Activated T-cell treated with anti-CD3 and anti-CD28 coated beads, Interleukin-2, amount 50 U/mL, for 72 hours (primary cell): ENCODE results near the gene INAVA. TPM values are rescaled to one million over a fixed set of nuclear protein-coding genes. Genes with fewer than 3 reads are reported as not detected.

Source experiments
- ATAC-seq, 2 donors: fragments of 150-1000 bp; cut with Tn5 transposase; replicated peaks in 1 of 2; 2 replicates each; pipeline ENCODE4 v1.10.0; 2021; ENCODE audit warnings: moderate library complexity in 2 of 2, mild to moderate bottlenecking in 1 of 2
- DNase-seq, 2 donors: peaks; one replicate each; pipeline ENCODE4 v3.0.0; 2021 to 2022; ENCODE audit warnings: mixed read lengths in 1 of 2
- H3K27ac Mint-ChIP-seq: one replicate; pipeline ENCODE4 v1.8.0; 2022; ENCODE audit warnings: mild to moderate bottlenecking, moderate library complexity, mixed read lengths
- H3K27me3 Mint-ChIP-seq: one replicate; pipeline ENCODE4 v1.8.0; 2022; ENCODE audit warnings: low read depth, mixed read lengths
- H3K36me3 Mint-ChIP-seq, 2 donors: one replicate each; pipeline ENCODE4 v1.8.0; 2022; ENCODE audit warnings: mixed read lengths in 2 of 2, mild to moderate bottlenecking in 1 of 2; ENCODE audit not compliant: insufficient read depth in 2 of 2
- H3K4me1 Mint-ChIP-seq: one replicate; pipeline ENCODE4 v1.8.0; 2022; ENCODE audit warnings: low read depth, mixed read lengths
- H3K4me3 Mint-ChIP-seq, 2 donors: one replicate each; pipeline ENCODE4 v1.8.0; 2022; ENCODE audit warnings: mild to moderate bottlenecking in 2 of 2, mixed read lengths in 2 of 2, moderate library complexity in 2 of 2
- H3K9me3 Mint-ChIP-seq, 2 donors: one replicate each; pipeline ENCODE4 v1.8.0; 2022; ENCODE audit warnings: mixed read lengths in 2 of 2
- total RNA-seq, 2 donors: library from RNA; stranded (reverse); gene quantifications; one replicate each; pipeline ENCODE4 v1.2.3, GENCODE V29; 2022

The INAVA gene
- total RNA-seq, 2 donors from 2014 or later: not detected

DNA sequence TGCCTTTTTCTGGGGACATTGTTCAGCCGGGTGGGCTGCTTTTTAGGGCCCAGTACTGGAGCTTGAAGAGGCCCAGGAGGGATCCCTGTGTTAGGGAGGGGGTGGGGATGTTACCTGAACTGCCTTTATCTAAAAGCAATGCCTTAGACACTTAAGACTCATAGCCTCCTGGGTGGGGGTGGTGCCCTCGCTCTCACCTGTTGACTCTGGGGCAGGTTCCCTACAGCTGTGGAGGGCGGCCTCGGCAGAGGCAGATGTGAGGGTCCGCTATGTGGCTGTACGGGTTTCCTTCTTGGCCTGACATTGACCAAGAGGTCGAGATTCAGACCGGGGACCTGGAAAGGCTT lies 716 bp downstream of the INAVA start:
- no peaks in the 10 kb centered on the region for H3K36me3 Mint-ChIP-seq
- no peak overlapping the region for H3K4me3 Mint-ChIP-seq
- DNase-seq: no peak
- H3K27me3 Mint-ChIP-seq: peaks cover 96% of the 10 kb centered on the region
- no peak for ATAC-seq
- H3K9me3 Mint-ChIP-seq: no peaks in the 10 kb centered on the region
- peaks cover 17% of the 10 kb centered on the region for H3K4me1 Mint-ChIP-seq
- H3K27ac Mint-ChIP-seq: no peak overlapping the region

DNA sequence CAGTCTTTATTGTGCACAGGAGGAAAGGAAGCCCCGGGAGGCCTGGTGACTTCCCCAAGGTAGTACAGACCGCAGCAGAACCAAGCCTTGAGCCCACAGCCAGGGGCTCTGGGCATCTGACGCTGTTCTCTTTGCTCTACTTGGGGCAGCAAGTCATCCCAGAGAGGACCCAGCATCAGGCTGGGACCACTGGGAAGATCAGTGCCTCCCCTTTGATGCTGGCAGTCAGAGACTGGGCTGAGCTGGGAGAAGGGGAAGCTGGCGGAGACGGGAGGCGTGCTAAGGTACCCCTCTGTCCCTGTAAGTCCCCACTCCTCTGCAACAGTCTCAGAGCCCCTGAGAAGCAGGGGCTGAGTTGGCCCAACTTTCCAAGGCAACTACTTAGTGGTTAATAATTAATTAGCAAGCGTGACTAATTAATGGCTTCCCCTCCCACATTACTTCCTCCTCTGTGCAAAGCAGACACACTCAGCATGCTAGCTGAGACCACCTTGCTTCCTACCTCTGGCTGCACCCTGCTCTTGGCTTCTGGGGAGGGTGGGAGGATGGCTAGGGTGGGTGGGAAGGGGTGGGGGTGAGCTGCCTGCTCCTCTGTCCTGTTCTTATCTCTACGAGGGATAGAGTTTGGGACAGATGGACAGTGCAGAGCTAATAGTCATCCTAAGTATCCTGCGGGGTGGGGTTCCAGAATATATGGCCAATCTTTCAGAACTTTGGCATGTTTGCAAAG lies 1.3 kb downstream of the INAVA start:
- Mint-ChIP-seq H3K27ac (no peak overlapping the region), H3K27me3 (peaks cover 96% of the 10 kb centered on the region), H3K36me3 (no peaks in the 10 kb centered on the region), H3K9me3 (no peaks in the 10 kb centered on the region), H3K4me1 (peaks cover 12% of the 10 kb centered on the region), H3K4me3 (no peak overlapping the region)
- no peak for DNase-seq
- no peak for ATAC-seq

DNA sequence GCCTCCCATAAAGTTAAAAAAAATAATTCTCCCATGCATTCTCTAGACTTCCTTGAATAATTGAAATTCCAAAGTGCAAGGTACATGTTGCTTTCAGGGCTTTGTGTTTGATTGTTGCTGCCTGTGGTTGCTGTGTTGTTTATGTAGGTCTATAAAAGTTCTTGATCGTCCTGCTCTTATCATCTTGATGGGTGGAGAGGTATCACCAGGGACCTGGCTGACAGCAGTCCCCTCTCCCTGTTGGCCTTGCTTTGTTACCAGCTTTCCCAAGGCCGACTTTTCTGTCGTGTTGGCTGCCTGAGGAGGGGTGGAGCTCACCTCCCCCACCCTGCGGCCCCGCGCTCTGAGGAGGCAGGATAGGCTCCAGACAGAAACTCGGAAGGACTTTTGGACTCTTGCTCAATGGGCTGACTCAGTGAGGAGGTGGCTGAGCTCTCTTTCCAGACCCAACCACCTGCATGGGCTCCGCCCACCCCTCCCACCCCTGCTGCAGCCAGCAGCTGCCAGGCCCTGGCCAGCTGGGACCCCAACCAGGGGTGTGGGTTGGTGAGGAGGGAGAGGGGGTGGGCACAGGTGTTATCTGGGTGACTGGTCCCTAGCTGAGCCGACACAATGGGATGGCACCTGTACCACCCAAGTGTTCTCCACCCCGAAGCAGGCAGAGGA lies 2.0 kb downstream of the INAVA start:
- Mint-ChIP-seq H3K36me3 (no peaks in the 10 kb centered on the region), H3K27ac (no peak overlapping the region), H3K27me3 (peaks cover 98% of the 10 kb centered on the region), H3K9me3 (no peaks in the 10 kb centered on the region), H3K4me3 (no peak overlapping the region), H3K4me1 (peaks cover 7% of the 10 kb centered on the region)
- DNase-seq (no peak), ATAC-seq (no peak)

DNA sequence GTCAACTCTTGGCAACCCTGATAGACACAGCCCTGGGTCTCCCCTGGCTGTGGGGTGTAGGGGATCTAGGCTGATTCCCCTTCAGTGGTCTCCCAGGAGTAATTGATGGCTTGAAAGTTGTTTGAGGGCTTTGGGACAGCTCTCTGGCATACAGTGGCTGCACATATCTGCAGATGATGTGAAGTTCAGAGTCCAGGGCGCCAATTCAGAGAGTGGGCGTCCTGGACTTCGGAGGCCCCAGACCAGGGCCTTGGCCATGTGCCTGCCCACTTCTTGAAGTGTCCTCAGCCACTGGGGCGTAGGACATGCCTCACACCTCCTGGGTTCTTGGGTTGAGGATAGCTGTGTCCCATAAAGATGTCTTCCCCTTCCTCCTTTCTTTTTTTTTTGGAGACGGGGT lies 2.6 kb downstream of the INAVA start:
- H3K4me1 Mint-ChIP-seq: peaks cover under 1% of the 10 kb centered on the region
- H3K4me3 Mint-ChIP-seq: no peak overlapping the region
- no peak for ATAC-seq
- DNase-seq: no peak
- H3K36me3 Mint-ChIP-seq: no peaks in the 10 kb centered on the region
- H3K27ac Mint-ChIP-seq: no peak overlapping the region
- peaks cover 98% of the 10 kb centered on the region for H3K27me3 Mint-ChIP-seq
- H3K9me3 Mint-ChIP-seq: no peaks in the 10 kb centered on the region

DNA sequence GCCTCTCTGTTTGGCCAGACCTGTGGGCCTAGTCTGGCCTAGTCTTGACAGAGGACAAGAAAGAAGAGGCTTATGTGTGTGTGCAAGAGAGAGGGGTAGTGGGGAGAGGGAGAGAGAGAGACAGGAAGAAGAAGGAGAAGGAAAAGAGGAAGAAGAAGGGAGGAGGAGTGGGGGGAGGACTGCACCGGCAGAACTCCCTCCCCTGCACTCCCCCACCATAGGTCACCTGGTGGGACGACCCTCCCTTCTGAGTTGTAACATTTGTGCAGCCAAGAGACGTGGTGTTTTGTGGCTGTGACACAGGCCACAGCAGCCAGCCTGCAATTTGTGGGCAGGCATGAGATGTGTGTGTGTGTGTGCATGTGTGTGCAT lies 4.3 kb downstream of the INAVA start:
- ATAC-seq (no peak), DNase-seq (no peak)
- no peaks in the 10 kb centered on the region for H3K4me1 Mint-ChIP-seq
- peaks cover 92% of the 10 kb centered on the region for H3K27me3 Mint-ChIP-seq
- no peaks in the 10 kb centered on the region for H3K9me3 Mint-ChIP-seq
- no peak overlapping the region for H3K27ac Mint-ChIP-seq
- no peak overlapping the region for H3K4me3 Mint-ChIP-seq
- H3K36me3 Mint-ChIP-seq: no peaks in the 10 kb centered on the region

DNA sequence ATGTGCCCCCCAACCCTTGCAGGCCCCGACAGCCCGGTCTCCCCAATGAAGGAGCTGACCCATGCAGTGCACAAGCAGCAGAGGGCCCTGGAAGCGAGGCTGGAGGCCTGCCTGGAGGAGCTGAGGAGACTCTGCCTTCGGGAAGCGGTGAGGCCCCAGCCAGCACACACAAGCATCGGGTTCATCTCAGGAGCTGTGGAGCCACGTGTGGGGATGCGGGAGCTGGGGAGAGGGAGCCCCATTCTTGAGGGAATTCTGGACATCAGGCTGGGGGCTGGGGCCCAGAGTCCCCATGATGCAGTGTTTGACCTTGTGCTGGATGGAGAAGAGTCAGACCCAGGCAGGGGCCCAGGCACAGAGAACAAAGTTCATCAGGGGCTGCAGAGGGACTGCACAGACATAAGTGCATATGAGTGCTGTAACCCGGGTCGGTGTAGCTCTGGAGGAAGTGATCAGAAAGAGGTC lies 4.8 kb downstream of the INAVA start:
- Mint-ChIP-seq H3K36me3 (no peaks in the 10 kb centered on the region), H3K27me3 (peaks cover 87% of the 10 kb centered on the region), H3K4me3 (no peak overlapping the region), H3K27ac (no peak overlapping the region), H3K9me3 (no peaks in the 10 kb centered on the region), H3K4me1 (no peaks in the 10 kb centered on the region)
- ATAC-seq: no peak
- DNase-seq: no peak

DNA sequence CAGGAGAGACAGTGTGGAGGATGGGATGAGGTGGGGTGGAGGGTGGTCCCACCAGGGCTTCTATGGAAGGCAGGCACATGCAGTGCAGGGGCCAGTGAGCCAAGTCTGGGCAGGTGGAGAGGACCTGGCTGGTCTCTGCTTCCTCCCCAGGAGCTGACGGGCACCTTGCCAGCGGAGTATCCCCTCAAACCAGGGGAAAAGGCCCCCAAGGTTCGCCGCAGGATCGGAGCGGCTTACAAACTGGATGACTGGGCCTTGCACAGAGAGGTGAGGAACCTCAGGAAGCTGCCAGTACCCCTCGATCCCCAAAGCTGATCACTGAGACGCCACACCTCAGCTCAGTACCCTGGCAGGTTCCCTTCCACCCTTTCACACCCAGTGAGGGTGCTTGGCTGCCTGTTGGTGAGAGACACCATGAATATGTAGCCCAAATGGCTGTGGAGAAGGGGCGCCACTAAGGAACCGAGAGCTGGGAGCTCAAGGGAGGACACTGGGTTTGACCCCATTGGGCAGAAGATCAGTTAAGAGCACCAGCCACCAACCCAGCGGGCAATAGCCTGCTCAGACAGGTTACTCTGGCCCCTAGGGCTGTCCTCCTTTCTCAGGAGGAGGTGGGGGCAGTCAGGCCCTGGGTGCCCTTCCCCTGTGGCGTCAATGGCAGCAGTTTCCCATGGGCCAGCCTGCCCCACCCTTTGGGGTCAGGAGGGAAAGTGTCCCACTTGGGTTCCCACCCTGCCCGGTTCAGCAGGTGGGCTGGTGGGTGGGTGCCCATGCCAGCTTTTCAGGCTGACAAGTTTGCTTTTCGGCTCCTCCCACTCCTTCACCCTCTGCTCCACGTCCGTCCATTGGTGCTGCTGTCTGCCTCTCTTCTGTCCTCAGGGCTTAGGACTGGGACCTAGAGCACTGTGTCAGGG lies 5.5 kb downstream of the INAVA start:
- ATAC-seq: no peak
- Mint-ChIP-seq H3K9me3 (no peaks in the 10 kb centered on the region), H3K27ac (no peak overlapping the region), H3K4me3 (no peak overlapping the region), H3K27me3 (peaks cover 79% of the 10 kb centered on the region), H3K36me3 (no peaks in the 10 kb centered on the region), H3K4me1 (peaks cover 6% of the 10 kb centered on the region)
- DNase-seq: no peak

DNA sequence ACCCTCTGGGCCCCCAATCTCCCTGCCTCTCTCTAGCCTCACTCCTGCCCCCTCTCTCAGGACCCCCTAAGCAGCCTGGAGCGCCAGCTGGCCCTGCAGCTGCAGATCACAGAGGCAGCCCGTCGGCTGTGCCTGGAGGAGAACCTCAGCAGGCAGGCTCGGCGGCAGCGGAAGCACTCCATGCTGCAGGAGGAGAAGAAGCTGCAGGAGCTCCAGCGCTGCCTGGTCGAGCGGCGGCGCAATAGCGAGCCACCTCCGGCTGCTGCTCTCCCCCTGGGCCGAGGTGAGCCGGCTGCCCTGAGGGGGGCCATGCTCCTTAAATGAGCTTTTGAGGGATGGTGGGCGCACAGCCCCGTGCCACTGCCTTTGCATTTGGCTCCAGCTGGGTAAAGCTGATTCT lies 6.2 kb downstream of the INAVA start:
- H3K27ac Mint-ChIP-seq: no peak overlapping the region
- H3K9me3 Mint-ChIP-seq: no peaks in the 10 kb centered on the region
- ATAC-seq (no peak), DNase-seq (no peak)
- peaks cover 73% of the 10 kb centered on the region for H3K27me3 Mint-ChIP-seq
- no peak overlapping the region for H3K4me3 Mint-ChIP-seq
- H3K36me3 Mint-ChIP-seq: no peaks in the 10 kb centered on the region
- H3K4me1 Mint-ChIP-seq: peaks cover 12% of the 10 kb centered on the region

DNA sequence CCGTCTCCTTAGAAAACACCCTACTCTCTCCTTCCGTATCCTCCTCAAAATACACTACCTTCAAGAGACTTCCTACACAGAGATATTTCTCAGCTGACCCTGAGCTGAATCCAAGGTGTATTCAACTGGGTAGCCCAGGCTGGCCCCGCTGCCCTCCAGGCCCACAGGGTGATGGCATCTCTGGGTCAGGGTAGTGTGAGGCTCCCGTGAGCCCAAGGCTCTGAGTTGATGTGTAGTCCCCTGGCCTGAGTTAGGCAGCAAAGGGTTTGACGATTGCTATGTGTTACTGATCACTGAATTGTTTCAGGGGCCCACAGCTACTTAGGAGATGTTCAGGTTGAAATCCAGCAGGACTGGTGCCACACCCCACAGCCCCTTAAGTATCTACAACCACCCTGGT lies 6.7 kb downstream of the INAVA start:
- Mint-ChIP-seq H3K27ac (no peak overlapping the region), H3K4me3 (no peak overlapping the region), H3K9me3 (no peaks in the 10 kb centered on the region), H3K27me3 (peaks cover 70% of the 10 kb centered on the region), H3K36me3 (no peaks in the 10 kb centered on the region), H3K4me1 (peaks cover 16% of the 10 kb centered on the region)
- DNase-seq (no peak), ATAC-seq (no peak)

DNA sequence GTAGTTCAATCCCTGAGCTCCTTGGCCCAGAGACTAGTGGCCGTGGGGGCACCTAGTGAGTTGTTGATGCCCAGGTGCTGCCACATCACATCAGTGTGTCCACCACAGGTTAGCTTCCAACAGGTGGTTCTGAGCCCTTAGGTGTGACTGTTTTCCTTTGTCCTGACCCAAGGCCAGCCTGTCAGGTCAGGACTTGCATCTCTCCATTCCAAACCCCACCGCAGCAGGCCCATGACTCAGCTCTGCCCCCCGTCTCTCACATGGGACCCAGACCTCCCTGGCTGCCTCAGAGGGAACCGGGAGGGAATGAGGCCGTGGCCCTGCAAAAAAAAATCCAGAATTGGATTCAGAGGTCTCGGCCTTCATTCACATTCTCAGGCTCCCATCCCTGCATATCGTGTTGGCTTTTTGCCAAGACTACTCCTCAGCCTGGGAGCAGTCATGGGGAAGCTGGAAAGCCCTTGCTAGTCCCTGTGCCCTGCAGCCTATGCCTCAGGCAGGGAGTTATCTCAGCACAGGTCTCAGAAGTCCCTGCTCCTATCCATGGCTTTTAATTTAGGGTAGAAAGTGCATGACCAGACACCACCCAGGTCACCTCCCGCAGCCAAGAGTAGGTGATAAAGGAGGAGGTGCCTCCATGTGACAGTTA lies 7.2 kb downstream of the INAVA start:
- DNase-seq: no peak
- Mint-ChIP-seq H3K27ac (no peak overlapping the region), H3K27me3 (peaks cover 69% of the 10 kb centered on the region), H3K9me3 (no peaks in the 10 kb centered on the region), H3K4me3 (no peak overlapping the region), H3K4me1 (peaks cover 16% of the 10 kb centered on the region), H3K36me3 (no peaks in the 10 kb centered on the region)
- ATAC-seq: no peak

DNA sequence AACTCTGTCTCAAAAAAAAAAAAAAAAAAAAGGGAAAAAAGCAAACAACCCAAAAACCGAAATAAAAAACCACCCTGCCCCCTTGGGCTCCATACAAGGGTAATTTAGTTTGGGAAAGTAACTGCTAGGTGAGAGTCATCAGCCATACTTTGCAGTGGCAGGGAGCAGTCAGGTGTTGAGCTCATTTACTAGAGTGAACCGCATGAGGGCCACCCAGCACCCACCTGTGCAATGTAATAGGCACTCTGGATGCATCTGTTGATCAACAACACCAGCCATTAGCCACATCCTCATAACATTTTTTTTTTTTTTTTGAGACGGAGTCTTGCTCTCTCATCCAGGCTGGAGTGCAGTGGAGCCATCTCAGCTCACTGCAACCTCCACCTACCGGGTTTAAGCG lies 9.1 kb downstream of the INAVA start:
- no peak overlapping the region for H3K4me3 Mint-ChIP-seq
- H3K27me3 Mint-ChIP-seq: peaks cover 69% of the 10 kb centered on the region
- DNase-seq (no peak), ATAC-seq (no peak)
- peaks cover 24% of the 10 kb centered on the region for H3K4me1 Mint-ChIP-seq
- no peak overlapping the region for H3K27ac Mint-ChIP-seq
- H3K36me3 Mint-ChIP-seq: peaks cover 3% of the 10 kb centered on the region in 2 donors
- H3K9me3 Mint-ChIP-seq: peaks cover 2% of the 10 kb centered on the region in 2 donors

DNA sequence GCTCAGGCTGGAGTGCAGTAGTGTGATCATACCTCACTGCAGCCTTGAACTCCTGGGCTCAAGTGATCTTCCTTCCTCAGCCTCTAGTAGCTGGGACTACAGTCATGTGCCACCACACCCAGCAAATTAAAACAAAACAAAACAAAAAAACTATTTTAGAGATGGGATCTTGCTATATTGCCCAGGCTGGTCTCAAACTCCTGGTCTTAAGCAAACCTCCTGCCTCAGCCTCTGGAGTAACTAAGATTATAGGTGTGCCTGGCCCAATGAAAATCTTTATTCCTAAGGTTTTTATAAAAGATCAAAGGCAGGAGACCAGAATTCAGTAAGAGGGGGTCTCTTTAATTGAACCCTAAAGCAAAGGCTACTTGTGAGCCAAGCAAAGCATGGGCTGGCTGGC lies 10.1 kb downstream of the INAVA start:
- H3K27ac Mint-ChIP-seq: no peak overlapping the region
- H3K9me3 Mint-ChIP-seq: peaks cover 2% of the 10 kb centered on the region in 2 donors
- no peak for ATAC-seq
- peaks cover 24% of the 10 kb centered on the region for H3K4me1 Mint-ChIP-seq
- H3K36me3 Mint-ChIP-seq: peaks cover 3% of the 10 kb centered on the region in 2 donors
- no peak for DNase-seq
- H3K4me3 Mint-ChIP-seq: no peak overlapping the region
- H3K27me3 Mint-ChIP-seq: peaks cover 69% of the 10 kb centered on the region
